GM18505 (cell line): Measurements from ENCODE around the gene COPZ1.
"Not testable (repeated sequence)": the region's sequence is repeated elsewhere in the genome, so short reads cannot be mapped to it uniquely, and the experiment has no call there.

Experiments used
- ATAC-seq: cut with Tn5 transposase; IDR thresholded peaks from one replicate; pipeline ENCODE4 v1.9.1; 2021; ENCODE audit not compliant: unreplicated experiment
- POLR2A ChIP-seq: IDR thresholded peaks from 4 replicates; pipeline ENCODE4 v1.6.1; 2011; ENCODE audit warnings: borderline replicate concordance; ENCODE audit not compliant: insufficient read depth, insufficient read length; ENCODE audit errors: extremely low read depth

COPZ1 gene

GRCh38 chr12:54301428-54302048 is 23.4 kb upstream of the COPZ1 start:
- no peak for ATAC-seq

GRCh38 chr12:54303640-54304039 is 21.3 kb upstream of the COPZ1 start:
- TF ChIP-seq POLR2A: no peak

More at GRCh38 chr12:54301428-54302048, 23.4 kb upstream of the COPZ1 start:
- TF ChIP-seq POLR2A: no peak

DNA sequence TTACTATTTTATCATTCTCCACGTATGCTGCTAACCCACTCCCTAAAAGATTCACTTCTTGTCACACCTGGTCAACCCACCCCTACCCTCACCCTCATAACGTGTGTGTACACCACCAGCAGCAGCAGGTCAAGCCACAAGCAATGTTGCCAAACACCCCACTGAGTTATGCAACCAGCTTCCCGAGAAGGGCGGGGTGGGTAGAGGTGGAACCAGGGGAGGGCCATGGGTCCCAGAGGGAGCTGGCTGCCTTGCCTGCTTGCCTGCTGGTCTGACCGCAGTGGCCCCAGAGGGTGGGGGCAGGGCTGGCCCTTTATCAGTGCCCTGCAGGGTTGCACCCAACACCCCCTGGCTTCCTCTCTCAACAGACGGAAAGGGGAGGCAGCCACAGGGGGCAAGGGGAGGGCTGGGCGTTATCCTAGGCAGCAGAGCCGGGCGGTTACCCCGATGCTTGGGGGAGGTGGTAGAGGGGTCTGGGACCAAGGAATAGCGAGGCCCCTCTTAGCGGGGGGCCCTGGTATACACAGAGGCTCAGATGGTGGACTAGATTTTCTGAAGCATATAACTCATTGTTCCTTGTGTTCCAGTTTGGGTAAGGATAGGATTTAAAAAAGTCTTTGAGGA is 20.6 kb upstream of the COPZ1 start:
- no peak for TF ChIP-seq POLR2A
- ATAC-seq: no peak

More at GRCh38 chr12:54303640-54304039, 21.3 kb upstream of the COPZ1 start:
- ATAC-seq: no peak

DNA sequence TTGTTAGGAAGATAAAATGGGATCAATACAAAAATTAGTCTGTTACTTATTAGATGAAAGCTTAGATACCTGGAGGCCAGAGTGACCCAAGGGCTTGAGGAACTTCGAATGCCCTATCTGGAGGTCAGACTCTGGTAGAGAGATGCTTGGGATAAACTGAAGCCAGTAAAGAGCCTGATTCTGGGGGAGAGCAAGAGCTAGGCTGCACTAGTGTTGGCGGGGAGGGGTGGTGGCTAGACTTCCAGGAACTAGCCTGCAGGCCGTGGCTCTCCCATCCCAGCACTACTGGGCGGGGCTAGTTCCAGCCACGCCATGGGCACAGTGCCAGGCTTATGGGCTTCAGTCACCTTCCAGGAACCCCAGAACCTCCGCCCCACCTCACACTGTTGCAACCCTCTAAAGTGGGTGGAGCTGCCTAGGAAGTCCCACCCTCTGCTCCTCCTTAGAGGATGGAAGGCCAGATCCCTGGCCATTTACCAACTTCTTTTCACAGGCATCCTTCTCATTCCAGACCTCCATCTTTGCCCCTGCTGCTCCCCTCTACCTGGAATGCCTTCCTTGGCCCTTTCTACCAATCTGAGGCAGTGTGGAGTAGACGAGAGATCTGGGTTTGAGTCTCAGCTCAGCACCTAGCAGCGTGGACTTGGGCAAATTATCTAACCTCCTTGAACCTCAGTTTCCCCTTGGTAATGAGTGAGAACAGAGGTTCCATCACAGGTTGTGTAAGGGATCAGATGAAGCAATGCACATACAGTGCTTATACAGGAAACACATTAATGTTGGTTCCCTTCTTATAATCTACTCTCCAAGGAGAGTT is 17.8 kb upstream of the COPZ1 start:
- ATAC-seq: no peak
- TF ChIP-seq POLR2A: no peak

DNA sequence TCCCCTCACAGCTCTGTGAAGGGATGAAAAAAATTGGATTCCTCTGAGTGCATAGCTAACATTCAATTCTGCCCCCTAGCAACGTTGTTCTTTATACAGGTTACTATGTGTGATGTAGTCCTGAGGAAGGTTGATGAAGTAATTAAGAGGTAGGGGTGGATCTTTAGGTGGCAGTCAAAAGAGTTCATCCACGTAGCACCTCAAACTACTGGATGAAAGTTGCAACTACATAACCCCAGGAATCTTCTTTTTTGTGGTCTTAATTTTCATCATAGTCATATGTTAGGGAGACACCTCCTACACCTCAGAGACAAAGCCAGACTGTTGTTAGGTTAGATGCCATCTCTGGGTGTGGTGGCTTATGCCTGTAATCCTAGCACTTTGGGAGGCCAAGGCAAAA is 13.9 kb upstream of the COPZ1 start:
- no peak for ATAC-seq
- TF ChIP-seq POLR2A: no peak

GRCh38 chr12:54312309-54312708 is 12.6 kb upstream of the COPZ1 start:
- not testable (repeated sequence) for ATAC-seq

- no peak for ATAC-seq
- TF ChIP-seq POLR2A: no peak
These were observed 3.6 kb upstream of the COPZ1 start for GRCh38 chr12:54321363-54321762.

GRCh38 chr12:54325442-54326109 is 645 bp downstream of the COPZ1 start:
- ATAC-seq: not testable (repeated sequence)

GRCh38 chr12:54328595-54329337 is 3.8 kb downstream of the COPZ1 start:
- TF ChIP-seq POLR2A: no peak
- no peak for ATAC-seq

GRCh38 chr12:54329759-54330158 is 4.8 kb downstream of the COPZ1 start:
- no peak for TF ChIP-seq POLR2A
- no peak for ATAC-seq

DNA sequence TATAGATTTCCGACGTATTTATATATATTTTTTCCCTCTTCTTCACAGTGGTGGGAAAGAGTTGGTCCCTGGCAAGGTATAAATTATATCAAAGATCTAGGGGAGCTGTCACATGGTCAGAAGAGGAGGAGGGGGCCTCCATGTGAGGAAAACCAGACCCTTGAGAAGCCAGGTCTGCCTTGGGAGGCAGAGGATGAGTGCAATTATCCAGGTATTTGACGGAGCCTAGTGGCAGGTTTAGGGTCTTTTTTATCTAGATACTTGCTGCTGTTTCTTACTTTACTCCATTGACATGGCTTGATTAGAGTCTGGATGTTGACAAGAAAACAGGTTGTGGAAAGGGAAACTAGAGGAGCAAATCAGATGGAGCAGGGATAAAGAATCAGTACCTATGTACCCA is 5.5 kb downstream of the COPZ1 start:
- no peak for TF ChIP-seq POLR2A
- no peak for ATAC-seq

GRCh38 chr12:54331461-54331860 is 6.5 kb downstream of the COPZ1 start:
- no peak for ATAC-seq
- no peak for TF ChIP-seq POLR2A
